ENCODE measurements around the gene BTG4. TPM values are rescaled to one million over a fixed set of nuclear protein-coding genes. Genes with fewer than 3 reads are reported as not detected.

The BTG4 gene
- total and polyA plus RNA-seq, 7 donors = not detected

DNA sequence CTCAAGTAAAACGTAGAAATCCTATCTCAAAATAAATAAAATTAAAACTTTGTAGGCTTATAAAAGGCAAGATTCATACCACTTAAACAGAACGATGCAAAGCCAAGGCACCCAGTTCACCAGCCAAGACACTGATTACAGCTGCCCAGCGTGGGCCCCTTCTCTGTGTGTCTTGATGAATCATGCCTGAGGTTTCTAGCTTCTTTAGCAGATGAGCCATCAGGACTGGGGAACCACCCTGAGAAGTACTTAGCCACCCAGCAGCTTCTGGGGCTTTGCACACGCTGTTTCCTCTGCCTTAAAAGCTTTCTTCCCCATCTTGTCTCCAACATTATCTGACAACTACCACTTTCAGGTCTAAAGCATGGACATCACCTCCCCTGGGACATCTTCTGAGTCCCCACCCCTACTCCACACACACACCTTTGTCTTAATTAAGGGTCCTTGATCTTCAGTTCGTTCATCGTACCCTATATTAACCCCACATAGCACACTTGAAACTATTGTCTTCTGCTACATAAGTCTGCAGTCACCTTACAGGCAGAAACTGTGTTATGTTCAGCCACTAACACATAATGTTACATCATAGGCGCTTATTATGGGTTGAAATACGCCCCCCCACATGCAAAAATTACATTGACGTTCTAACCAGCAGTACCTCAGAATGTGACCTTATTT is 19.6 kb upstream of the BTG4 start:
- no peak for DNase-seq
- H3K27ac ChIP-seq = no peak overlapping the region
- H3K27me3 ChIP-seq = no peaks in the 10 kb centered on the region
- no peaks in the 10 kb centered on the region for H3K36me3 ChIP-seq
- 70 to 73% methylated on average over 9 of the region's 9 CpGs for WGBS, 2 donors
- intact Hi-C loops (cut with DNase I) = no loop called here
- H3K4me1 ChIP-seq = peaks cover 0 to 4% (median 0%) of the 10 kb centered on the region in 4 donors
- TF ChIP-seq, protein P1, sequence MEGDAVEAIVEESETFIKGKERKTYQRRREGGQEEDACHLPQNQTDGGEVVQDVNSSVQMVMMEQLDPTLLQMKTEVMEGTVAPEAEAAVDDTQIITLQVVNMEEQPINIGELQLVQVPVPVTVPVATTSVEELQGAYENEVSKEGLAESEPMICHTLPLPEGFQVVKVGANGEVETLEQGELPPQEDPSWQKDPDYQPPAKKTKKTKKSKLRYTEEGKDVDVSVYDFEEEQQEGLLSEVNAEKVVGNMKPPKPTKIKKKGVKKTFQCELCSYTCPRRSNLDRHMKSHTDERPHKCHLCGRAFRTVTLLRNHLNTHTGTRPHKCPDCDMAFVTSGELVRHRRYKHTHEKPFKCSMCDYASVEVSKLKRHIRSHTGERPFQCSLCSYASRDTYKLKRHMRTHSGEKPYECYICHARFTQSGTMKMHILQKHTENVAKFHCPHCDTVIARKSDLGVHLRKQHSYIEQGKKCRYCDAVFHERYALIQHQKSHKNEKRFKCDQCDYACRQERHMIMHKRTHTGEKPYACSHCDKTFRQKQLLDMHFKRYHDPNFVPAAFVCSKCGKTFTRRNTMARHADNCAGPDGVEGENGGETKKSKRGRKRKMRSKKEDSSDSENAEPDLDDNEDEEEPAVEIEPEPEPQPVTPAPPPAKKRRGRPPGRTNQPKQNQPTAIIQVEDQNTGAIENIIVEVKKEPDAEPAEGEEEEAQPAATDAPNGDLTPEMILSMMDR (IDR thresholded peaks at IDR 0.05) = no peak
- TF ChIP-seq EP300 (IDR thresholded peaks at IDR 0.05) = no peak
- TF ChIP-seq POLR2AphosphoS5 (IDR thresholded peaks at IDR 0.05) = no peak
- TF ChIP-seq POLR2A (IDR thresholded peaks at IDR 0.05) = no peak
- no peak overlapping the region for H3K4me3 ChIP-seq
- H3K9me3 ChIP-seq = no peaks in the 10 kb centered on the region

DNA sequence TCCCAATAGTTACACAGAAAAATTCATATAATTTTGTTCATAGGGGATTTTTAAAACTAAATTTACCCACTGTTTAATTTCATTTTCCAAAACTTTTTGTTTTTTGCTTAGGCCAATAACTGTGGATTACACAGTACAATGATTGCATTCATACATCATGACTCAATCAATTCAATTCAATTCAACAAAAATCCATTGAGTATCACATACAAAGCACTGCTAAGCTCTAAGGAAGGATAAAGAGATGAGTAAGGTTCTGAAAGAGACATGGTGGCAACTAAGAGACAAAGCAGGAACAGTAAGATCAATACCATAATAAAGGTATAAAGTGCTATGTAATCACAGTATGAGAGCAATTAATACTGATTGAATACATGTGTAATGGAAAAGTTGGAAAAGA is 18.9 kb upstream of the BTG4 start:
- Histone ChIP-seq H3K4me3 (no peak overlapping the region), H3K36me3 (no peaks in the 10 kb centered on the region), H3K4me1 (peaks cover 0 to 4% (median 0%) of the 10 kb centered on the region in 4 donors), H3K27ac (no peak overlapping the region), H3K9me3 (no peaks in the 10 kb centered on the region), H3K27me3 (no peaks in the 10 kb centered on the region)
- TF ChIP-seq EP300 (IDR thresholded peaks at IDR 0.05) (no peak), POLR2AphosphoS5 (IDR thresholded peaks at IDR 0.05) (no peak), POLR2A (IDR thresholded peaks at IDR 0.05) (no peak)
- TF ChIP-seq, protein P1 (IDR thresholded peaks at IDR 0.05) = no peak
- no peak for DNase-seq
- intact Hi-C loops (cut with DNase I) = no loop called here

DNA sequence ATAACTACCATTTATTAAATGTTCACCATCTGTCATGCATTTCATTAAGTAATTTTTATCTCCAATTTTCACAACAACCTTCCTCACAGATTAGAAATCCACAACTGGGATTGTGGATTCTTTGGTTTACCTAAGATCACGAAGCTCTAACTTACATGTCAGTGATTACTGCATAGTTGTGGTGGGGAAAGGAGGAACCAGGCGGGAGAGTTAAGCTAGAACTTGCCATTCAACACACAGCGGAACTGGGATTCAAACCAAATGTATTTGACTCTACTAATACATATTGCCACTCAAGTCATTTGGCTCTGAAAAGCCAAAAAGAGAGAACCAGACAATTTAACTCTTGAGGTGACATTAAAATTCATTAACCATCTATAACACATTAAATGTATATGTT is 17.9 kb upstream of the BTG4 start:
- H3K27me3 ChIP-seq = no peaks in the 10 kb centered on the region
- H3K27ac ChIP-seq = no peak overlapping the region
- no peaks in the 10 kb centered on the region for H3K9me3 ChIP-seq
- H3K4me3 ChIP-seq = no peak overlapping the region
- 76 to 81% methylated on average over 3 of the region's 3 CpGs for WGBS, 2 donors
- H3K36me3 ChIP-seq = no peaks in the 10 kb centered on the region
- H3K4me1 ChIP-seq = peaks cover 0 to 4% (median 0%) of the 10 kb centered on the region in 4 donors
- TF ChIP-seq, protein P1 (IDR thresholded peaks at IDR 0.05) = no peak
- TF ChIP-seq POLR2AphosphoS5 (IDR thresholded peaks at IDR 0.05) = no peak
- no peak for TF ChIP-seq EP300 (IDR thresholded peaks at IDR 0.05)
- TF ChIP-seq POLR2A (IDR thresholded peaks at IDR 0.05) = no peak
- no peak for DNase-seq
- intact Hi-C loops (cut with DNase I) = no loop called here

DNA sequence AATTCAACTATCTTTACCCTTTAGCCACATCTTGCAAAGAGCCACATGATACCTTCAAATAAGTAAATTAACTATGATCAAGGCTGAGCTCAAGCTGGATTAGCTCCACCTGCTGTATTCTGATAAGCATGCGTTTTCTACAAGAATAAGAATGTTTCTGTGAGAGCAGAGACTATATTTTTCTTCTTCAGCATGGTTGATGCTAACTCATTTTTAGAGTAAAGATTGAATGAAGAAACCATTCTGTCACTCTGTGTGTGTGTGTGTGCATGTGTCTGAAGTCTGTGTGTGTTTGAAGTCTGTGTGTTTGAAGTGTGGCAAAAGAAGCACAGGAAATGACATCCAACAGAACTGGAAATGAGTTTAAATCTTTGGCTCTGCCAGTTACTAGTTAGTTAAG is 16.4 kb upstream of the BTG4 start:
- H3K4me1 ChIP-seq = peaks cover 0 to 4% (median 0%) of the 10 kb centered on the region in 4 donors
- H3K27me3 ChIP-seq = no peaks in the 10 kb centered on the region
- no peaks in the 10 kb centered on the region for H3K9me3 ChIP-seq
- no peak for DNase-seq
- 29 to 37% methylated on average over 1 of the region's 1 CpG for WGBS, 2 donors
- no peak overlapping the region for H3K27ac ChIP-seq
- TF ChIP-seq, protein P1 (IDR thresholded peaks at IDR 0.05) = no peak
- TF ChIP-seq EP300 (IDR thresholded peaks at IDR 0.05) (no peak), POLR2AphosphoS5 (IDR thresholded peaks at IDR 0.05) (no peak), POLR2A (IDR thresholded peaks at IDR 0.05) (no peak)
- no peak overlapping the region for H3K4me3 ChIP-seq
- intact Hi-C loops (cut with DNase I) = no loop called here
- H3K36me3 ChIP-seq = no peaks in the 10 kb centered on the region

DNA sequence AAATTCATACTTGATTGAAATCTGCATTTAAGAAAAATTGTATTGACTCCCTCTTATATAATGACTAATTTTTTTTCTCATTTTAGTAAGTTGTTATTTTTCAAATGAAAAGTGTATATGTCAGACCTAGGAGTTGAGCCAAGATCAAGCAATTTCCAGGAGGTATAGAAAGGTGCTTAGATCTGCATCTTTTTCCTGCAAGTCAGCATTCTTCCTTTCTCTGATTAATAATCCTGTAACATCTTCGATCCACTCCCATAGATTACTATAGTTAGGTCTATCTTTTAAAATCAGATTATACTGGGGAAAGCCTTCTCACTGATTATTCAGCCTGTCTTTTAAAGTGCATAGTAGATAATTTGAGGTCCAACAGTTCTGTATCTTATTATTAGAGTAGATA is 15.1 kb upstream of the BTG4 start:
- H3K36me3 ChIP-seq = no peaks in the 10 kb centered on the region
- peaks cover 0 to 4% (median 0%) of the 10 kb centered on the region in 4 donors for H3K4me1 ChIP-seq
- no peak overlapping the region for H3K27ac ChIP-seq
- TF ChIP-seq POLR2A (IDR thresholded peaks at IDR 0.05) (no peak), EP300 (IDR thresholded peaks at IDR 0.05) (no peak), POLR2AphosphoS5 (IDR thresholded peaks at IDR 0.05) (no peak)
- TF ChIP-seq, protein P1 (IDR thresholded peaks at IDR 0.05) = no peak
- no peak overlapping the region for H3K4me3 ChIP-seq
- H3K27me3 ChIP-seq = no peaks in the 10 kb centered on the region
- DNase-seq = no peak
- no peaks in the 10 kb centered on the region for H3K9me3 ChIP-seq
- intact Hi-C loops (cut with DNase I) = no loop called here
- 91 to 95% methylated on average over 1 of the region's 1 CpG for WGBS, 2 donors

Measured in sigmoid colon (tissue), 7 donors.